Adrenal gland (tissue), 5 donors: ENCODE results near the gene UCHL1.

Experiments used
- CTCF ChIP-seq, 6 experiments: fragments of 450-650 bp in 4 of 6; fragments of 200-600 bp in 2 of 6; sonication (generic) in 1 of 6; IDR thresholded peaks; 1 replicate in 5 of 6; 2 replicates in 1 of 6; pipeline versions ENCODE4 v1.5.1 to v1.8.0; 2016 to 2021; ENCODE audit warnings: antibody characterized with exemption in 6 of 6, mild to moderate bottlenecking in 2 of 6, moderate library complexity in 1 of 6
- POLR2A ChIP-seq, 2 donors: fragments of 450-650 bp; IDR thresholded peaks; one replicate each; pipeline ENCODE4 v1.6.1; 2017; ENCODE audit warnings: antibody characterized with exemption in 2 of 2, mild to moderate bottlenecking in 2 of 2, moderate library complexity in 1 of 2
- donor health status: DM: no; HTN: no; CAD: no.

GRCh38 chr4:41215969-41216293 is 40.8 kb upstream of the UCHL1 start:
- TF ChIP-seq CTCF (IDR thresholded peaks at IDR 0.05) (no peak), POLR2A (IDR thresholded peaks at IDR 0.05) (no peak)
